HG02885 (cell line): Measurements from ENCODE around the gene PTPRT.

Source experiments
- ATAC-seq: cut with Tn5 transposase; IDR thresholded peaks from one replicate; pipeline ENCODE4 v1.9.1; 2021; ENCODE audit warnings: mild to moderate bottlenecking; ENCODE audit not compliant: unreplicated experiment, poor library complexity

Gene PTPRT

DNA sequence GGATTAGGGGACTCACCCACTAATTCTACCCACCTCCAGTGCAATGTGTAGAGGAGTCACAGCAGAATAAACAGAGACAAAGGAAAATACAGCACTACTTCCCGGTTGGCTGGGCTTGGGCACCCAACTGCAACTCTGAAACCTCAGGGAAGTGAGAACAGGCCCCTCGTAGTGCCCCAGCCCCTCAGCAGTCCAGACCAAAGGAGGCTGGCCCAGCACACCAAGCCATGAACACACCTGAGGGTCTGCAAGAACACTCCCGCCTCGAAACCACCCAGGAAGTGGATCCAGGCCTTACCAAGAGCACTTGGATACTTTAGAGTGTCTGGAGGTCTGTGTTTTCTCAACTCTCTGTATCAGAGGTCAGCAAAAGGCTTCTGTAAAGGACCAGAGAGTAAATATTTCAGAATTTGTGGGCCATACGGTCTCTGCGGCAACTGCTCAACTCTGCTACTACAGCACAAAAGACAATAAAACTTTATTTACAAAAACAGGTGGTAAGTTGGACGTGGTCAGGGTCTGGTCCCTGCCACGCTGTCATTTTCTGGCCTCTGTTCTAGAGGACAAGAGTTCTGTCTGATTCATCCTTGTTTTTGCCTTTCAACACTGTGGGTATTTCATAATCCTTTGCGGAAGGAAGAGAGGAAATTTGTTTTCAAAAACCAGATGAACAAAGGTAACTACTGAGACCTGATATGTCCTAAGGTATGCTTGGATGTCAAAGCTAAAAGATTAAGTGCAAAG, 154.6 kb downstream of the PTPRT start:
- ATAC-seq, result no peak

DNA sequence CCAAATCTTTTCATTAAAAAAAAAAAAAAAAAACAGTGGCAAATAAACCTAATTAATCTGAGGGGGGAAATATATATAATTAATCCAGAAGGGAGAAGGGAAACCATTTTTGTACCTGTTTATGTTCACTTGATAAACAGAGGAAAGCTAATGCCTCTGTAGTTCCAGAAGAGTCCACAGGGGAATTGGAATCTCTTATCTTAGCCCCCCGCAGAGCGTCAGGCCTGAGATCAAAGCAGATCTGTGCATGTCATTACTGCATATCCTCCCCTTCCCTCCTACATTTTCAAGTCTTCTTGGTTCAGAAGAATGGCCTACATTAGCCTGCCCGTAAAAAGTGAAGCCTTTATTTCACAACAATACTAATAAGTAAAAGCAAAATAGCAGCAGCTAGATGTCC, 157.2 kb downstream of the PTPRT start:
- ATAC-seq, result no peak

GRCh38 chr20:43029176-43029575, 160.5 kb downstream of the PTPRT start:
- no peak for ATAC-seq

DNA sequence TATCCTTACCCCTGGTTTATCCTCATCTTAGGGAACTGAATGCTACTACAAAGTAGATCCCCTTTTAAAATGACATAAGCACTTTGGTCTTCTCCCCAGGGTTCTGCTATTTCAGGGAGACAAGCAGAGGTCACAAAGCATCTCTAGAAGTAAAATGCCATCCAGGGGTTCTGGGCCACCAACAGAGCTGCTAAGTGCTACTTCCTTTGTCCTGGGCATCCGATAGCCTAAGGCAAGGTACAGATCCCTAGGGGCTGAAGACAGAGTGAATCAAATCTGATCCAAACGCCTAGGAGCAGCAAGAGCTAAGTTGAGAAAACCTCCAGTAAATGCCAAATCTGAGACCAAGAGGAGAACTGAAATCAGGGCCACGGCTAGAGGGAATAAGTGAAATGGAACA, 161.2 kb downstream of the PTPRT start:
- ATAC-seq, result no peak

DNA sequence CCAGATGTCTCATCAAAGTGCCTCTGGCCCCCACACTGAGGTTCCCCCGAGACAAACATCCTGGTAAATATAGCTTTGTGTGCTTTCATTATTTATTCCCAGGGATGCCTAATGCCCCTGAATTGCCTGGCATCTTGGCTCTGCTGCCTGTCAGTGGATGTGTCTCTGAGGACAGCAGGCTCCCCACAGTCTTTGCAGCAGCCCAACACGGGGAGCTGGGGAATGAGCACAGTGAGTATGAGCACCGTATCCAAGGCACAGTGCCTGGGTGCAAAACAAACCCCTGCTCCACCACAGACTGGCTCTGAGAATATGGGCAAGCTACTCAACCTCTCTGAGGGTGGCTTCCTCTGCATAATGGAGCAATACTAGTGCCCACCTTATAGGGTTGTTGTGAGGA, 165.9 kb downstream of the PTPRT start:
- ATAC-seq, result no peak

- no peak for ATAC-seq
Observed at GRCh38 chr20:43022568-43022967, 167.1 kb downstream of the PTPRT start.

DNA sequence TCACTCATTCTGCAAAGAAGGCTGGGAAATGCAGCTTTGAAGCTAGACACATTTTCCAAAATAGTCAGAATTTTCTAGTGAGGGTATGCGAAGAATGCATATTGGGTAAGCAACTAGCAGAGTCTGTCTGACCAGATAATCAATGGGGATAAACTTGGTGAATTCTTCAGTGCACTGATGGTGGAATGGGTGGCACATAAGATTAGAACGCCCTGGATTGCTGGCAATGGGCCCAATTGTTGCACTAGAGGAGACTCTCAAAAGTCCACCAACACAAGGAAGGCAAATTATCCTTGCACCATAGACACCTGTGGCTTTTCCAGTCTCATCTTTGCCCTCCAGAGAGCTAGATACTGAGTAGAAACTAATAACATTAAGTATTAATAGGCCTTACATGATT, 167.6 kb downstream of the PTPRT start:
- no peak for ATAC-seq

GRCh38 chr20:43017241-43018030, 172.3 kb downstream of the PTPRT start:
- ATAC-seq, result no peak

DNA sequence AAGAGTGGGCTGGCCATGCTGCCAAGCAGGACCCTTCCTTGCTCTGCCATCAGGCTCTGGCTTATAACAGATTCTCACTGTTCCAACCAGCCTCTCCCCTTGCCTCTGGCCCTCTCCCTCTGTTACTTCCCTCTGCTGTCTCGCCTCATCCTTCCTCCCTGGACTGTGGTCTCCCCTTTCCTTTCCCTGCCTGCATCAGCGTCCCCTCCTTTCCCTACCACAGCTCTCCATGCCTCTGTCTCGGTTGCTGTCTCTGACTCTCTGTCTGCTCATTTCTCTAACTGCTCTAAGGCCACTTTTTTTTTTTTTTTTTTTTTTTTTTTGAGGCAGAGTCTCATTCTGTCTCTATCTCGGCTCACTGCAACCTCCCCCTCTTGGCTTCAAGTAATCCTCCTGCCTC, 173.4 kb downstream of the PTPRT start:
- ATAC-seq, result no peak

DNA sequence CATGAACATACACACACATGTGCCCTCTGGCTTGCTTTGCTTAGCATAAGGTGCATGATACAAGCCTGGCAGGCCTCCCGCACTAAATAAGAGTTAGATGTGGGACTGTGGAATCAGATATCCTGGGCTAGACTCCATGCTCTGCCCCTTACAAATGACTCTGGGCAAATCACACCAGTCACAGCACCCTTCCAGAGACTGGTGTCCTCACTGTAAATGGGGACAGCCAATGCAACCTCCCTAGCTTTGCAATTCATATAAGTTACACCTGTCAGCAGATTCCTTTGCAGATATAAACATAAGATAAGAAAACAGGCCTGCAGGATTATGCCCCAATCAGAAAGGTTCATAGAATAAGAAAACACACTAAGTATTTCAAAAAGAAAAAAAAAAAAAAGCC, 174.1 kb downstream of the PTPRT start:
- no peak for ATAC-seq

GRCh38 chr20:43014206-43014605, 175.5 kb downstream of the PTPRT start:
- no peak for ATAC-seq

- ATAC-seq, result no peak
Observed at GRCh38 chr20:43011491-43011890, 178.2 kb downstream of the PTPRT start.

DNA sequence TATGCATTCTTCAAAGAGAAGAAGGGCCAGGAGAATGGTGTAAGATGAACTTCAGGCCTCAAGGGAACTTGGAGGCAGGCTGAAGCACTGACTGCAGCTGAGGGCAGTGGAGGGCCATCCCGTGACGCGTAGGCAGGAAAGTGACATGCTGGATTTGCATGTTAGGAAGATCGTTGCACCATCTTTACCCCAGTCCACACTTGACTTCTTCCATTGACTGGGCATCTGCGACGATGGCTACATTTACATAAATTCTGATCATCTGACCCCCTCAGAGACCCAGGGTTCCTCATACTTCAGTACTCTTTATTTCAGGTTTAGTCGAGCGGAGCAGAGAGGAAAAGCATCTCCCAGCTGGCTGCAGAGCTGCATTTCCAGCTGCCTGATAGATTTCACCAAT, 180.2 kb downstream of the PTPRT start:
- no peak for ATAC-seq

DNA sequence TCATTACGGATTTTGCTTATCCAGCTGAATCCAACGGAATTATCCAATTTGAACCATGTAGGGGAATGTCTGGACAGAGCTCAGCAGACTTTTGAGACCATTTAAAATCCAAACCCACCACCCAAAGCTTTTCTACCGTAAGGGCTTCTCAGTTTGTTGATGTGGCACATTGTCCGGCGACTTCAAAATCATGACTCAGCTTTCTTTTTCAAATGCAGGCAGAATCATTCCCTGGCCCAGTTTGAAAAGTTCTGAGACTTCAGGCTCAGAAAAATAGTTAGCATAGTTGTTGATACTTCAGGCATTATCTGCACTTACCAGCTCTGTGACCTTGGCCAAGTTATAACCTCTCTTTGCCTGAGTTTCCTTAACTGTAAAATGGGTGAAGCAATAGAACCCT, 182.2 kb downstream of the PTPRT start:
- ATAC-seq, result no peak

GRCh38 chr20:43006651-43007375, 182.9 kb downstream of the PTPRT start:
- ATAC-seq, result no peak

GRCh38 chr20:43003318-43003944, 186.3 kb downstream of the PTPRT start:
- ATAC-seq, result no peak

GRCh38 chr20:42996141-42996540, 193.6 kb downstream of the PTPRT start:
- no peak for ATAC-seq

GRCh38 chr20:42988319-42988718, 201.4 kb downstream of the PTPRT start:
- no peak for ATAC-seq

- no peak for ATAC-seq
Observed at GRCh38 chr20:42987376-42988114, 202.2 kb downstream of the PTPRT start.

GRCh38 chr20:42986143-42986773, 203.4 kb downstream of the PTPRT start:
- ATAC-seq, result no peak
